ES-I3 (cell line): ENCODE measurements around the gene RACGAP1.

Experiments
- H3K36me3 ChIP-seq: 2 replicates; pipeline ENCODE4 v1.6.1; 2013; ENCODE audit warnings: mild to moderate bottlenecking, low read length, control low read depth, moderate library complexity; ENCODE audit not compliant: insufficient read depth
- H3K4me1 ChIP-seq: 2 replicates; pipeline ENCODE4 v1.6.1; 2013; ENCODE audit warnings: mild to moderate bottlenecking, control low read depth, low read length; ENCODE audit not compliant: insufficient read depth
- H3K9ac ChIP-seq: 2 replicates; pipeline ENCODE4 v1.6.1; 2013; ENCODE audit warnings: low read depth, mild to moderate bottlenecking, low read length, moderate library complexity
- H3K9me3 ChIP-seq: 2 replicates; pipeline ENCODE4 v1.6.1; 2013; ENCODE audit warnings: mild to moderate bottlenecking, low read length, moderate library complexity; ENCODE audit not compliant: control insufficient read depth, insufficient read depth

The RACGAP1 gene

DNA sequence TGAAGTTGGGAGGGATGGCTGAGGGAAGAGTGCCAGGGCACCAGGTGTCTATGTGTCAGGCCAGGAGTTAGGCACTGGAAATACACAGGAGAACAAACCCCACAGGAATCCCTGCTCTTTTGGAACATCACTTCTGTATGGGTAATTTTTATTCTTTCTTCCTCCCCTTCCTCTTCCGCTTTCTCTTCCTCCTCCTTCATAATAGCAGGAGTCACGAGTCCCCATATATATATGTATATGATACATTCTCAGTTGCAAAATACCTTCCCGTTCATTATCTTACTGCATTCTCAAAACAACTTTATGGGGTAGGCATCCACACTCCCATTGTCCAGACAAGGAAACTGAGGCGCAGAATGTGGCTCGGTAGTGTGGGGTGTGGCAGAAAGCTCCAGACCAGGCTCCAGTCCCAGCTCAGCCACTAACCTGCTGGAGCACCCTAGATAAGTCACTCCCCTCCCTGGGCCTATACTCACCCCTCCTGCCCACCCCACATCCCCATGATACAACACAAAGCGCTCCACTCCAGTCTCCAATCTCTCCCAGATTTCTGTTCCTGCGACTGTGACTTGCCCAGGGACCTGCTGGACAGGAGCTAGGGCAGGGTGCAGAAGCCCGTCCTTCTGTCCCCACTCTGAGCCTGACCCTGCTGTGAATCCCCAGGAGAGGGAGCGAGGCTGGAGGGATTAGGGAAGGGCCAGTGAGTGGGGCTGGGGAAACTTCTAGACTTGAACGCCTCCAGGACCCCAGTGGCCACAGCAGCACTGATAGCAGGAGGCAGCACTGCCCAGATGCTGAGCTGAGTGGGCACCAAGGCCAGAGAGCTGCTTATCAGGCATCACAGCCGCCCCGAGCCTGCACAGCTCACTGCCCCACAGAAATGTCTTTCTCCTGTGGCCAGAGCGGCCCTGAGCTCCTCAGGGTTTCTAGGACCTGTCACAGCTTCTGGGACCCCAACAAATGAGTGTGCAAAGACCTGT is 76.1 kb downstream of the RACGAP1 start:
- Histone ChIP-seq H3K9me3 (no peaks in the 10 kb centered on the region), H3K4me1 (peaks cover 11% of the 10 kb centered on the region), H3K9ac (no peak overlapping the region), H3K36me3 (no peaks in the 10 kb centered on the region)

DNA sequence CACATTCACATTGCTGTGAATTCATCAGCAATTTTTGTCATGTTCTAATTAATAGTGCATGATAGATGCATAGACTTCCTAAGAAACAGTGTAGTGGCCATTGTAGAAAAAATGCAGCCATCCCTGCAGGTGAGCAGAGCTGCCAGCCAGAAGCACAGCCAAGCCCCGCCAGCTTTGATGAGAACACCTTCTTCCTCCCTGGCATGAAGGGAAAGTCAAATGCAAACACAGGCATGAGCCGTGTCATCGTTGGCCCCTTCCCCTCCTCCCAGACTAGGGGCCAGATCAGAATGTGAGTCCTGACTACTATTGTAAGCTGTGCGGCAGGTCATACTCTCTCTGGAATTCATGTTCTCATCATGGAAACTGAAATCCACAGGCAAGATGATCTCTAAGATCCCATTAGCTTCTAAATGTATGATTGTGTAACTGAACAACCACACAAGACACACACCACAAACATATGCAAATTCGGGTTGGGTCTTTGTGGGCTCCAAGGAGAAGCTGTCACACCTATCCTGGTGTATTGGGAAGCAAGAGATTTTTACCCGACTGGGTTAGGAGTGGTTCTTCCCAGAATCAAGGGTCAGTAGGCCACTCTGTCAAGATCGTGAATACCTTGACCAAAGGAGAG is 77.6 kb downstream of the RACGAP1 start:
- H3K36me3 ChIP-seq = no peaks in the 10 kb centered on the region
- peaks cover 11% of the 10 kb centered on the region for H3K4me1 ChIP-seq
- no peak overlapping the region for H3K9ac ChIP-seq
- H3K9me3 ChIP-seq = no peaks in the 10 kb centered on the region

DNA sequence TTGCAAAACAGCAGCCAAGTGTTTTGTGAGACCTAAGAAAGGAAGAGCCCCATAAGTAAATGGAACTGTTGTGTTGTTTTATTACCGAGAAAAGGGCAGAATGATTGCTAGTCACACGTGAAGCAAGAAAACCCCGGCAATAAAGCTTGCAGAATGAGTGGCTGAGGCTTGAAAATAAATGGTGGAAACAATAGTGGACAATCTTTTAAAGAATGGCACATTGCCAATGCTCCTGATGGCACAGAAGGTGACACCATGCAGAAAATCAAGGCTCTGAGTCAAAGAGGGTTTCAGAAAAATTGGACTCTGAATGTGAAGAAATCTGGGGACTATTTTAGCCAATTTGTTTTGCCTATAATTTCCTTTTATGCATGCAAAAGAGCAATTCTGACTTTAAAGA is 78.8 kb downstream of the RACGAP1 start:
- H3K9ac ChIP-seq = no peak overlapping the region
- peaks cover 11% of the 10 kb centered on the region for H3K4me1 ChIP-seq
- no peaks in the 10 kb centered on the region for H3K36me3 ChIP-seq
- no peaks in the 10 kb centered on the region for H3K9me3 ChIP-seq

GRCh38 chr12:49946086-49946485 is 79.2 kb downstream of the RACGAP1 start:
- Histone ChIP-seq H3K9me3 (no peaks in the 10 kb centered on the region), H3K4me1 (peaks cover 11% of the 10 kb centered on the region), H3K36me3 (no peaks in the 10 kb centered on the region), H3K9ac (no peak overlapping the region)

GRCh38 chr12:49945394-49946080 is 79.8 kb downstream of the RACGAP1 start:
- Histone ChIP-seq H3K9ac (peak overlapping the region; percentile 38; the same call in 1 of the 2 replicates), H3K4me1 (peaks cover 11% of the 10 kb centered on the region), H3K36me3 (no peaks in the 10 kb centered on the region), H3K9me3 (no peaks in the 10 kb centered on the region)

DNA sequence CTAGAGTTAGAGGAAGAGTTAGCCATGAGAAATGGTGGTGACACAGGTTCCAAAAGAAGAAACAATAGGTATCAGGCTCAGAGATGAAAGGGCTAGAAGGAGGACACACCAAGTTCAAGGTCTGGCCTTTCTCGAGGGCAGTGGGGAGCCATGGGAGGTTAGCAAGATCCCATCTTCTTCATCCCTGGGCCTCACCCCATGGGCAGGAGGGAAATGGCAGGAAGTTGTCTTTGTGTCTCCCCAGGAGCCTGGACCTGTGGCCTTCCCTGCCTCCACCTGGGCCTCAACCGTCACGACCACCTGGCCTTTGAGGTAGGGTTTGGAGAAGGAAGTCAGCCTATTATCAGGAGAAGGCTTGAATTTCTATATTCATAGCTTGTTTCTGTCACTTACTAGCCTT is 80.6 kb downstream of the RACGAP1 start:
- Histone ChIP-seq H3K9me3 (no peaks in the 10 kb centered on the region), H3K4me1 (peaks cover 11% of the 10 kb centered on the region), H3K36me3 (no peaks in the 10 kb centered on the region), H3K9ac (no peak overlapping the region)

- Histone ChIP-seq H3K4me1 (peaks cover 11% of the 10 kb centered on the region), H3K36me3 (no peaks in the 10 kb centered on the region), H3K9me3 (no peaks in the 10 kb centered on the region), H3K9ac (no peak overlapping the region)
Observed at GRCh38 chr12:49944046-49944445, 81.2 kb downstream of the RACGAP1 start.

DNA sequence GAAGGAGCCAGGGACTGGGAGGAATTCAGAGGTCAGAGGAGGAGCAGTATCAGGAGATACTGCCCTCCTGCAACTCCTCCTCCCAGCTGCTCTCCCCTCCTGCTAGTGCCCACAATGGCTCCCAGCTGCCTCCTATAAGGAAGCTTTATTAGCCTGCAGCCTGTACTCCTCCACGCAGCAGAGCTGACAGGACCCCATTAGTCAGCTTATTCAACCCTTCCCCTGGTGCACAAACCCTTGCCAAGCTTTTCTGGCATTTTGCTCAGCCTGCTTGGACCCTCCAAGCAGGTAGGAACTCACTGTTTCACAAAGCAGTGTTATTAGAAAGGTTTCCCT is 81.7 kb downstream of the RACGAP1 start:
- Histone ChIP-seq H3K4me1 (peaks cover 11% of the 10 kb centered on the region), H3K36me3 (no peaks in the 10 kb centered on the region), H3K9me3 (no peaks in the 10 kb centered on the region), H3K9ac (no peak overlapping the region)

- no peak overlapping the region for H3K9ac ChIP-seq
- H3K9me3 ChIP-seq = no peaks in the 10 kb centered on the region
- H3K36me3 ChIP-seq = no peaks in the 10 kb centered on the region
- H3K4me1 ChIP-seq = peaks cover 11% of the 10 kb centered on the region
Observed at GRCh38 chr12:49942921-49943624, 82.2 kb downstream of the RACGAP1 start.

DNA sequence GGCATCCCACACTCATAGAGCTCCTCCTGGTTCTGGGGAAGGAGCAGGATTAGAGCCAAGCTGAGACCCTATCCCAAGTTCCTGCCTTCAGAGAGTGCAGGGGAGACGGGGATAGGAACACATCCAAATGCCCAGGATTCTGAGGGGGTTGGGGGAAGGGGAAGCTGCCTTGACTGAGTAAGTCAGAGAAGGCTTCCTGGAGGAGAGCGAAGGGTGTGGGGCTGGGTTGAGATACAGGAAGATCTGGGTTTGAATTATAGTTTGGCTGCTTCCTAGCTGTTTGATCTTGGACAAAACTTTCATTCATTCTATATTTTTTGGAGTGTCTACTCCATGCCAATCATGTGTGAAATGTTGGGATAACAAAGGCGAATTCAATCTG is 82.8 kb downstream of the RACGAP1 start:
- no peaks in the 10 kb centered on the region for H3K36me3 ChIP-seq
- no peak overlapping the region for H3K9ac ChIP-seq
- H3K9me3 ChIP-seq = no peaks in the 10 kb centered on the region
- peaks cover 11% of the 10 kb centered on the region for H3K4me1 ChIP-seq

DNA sequence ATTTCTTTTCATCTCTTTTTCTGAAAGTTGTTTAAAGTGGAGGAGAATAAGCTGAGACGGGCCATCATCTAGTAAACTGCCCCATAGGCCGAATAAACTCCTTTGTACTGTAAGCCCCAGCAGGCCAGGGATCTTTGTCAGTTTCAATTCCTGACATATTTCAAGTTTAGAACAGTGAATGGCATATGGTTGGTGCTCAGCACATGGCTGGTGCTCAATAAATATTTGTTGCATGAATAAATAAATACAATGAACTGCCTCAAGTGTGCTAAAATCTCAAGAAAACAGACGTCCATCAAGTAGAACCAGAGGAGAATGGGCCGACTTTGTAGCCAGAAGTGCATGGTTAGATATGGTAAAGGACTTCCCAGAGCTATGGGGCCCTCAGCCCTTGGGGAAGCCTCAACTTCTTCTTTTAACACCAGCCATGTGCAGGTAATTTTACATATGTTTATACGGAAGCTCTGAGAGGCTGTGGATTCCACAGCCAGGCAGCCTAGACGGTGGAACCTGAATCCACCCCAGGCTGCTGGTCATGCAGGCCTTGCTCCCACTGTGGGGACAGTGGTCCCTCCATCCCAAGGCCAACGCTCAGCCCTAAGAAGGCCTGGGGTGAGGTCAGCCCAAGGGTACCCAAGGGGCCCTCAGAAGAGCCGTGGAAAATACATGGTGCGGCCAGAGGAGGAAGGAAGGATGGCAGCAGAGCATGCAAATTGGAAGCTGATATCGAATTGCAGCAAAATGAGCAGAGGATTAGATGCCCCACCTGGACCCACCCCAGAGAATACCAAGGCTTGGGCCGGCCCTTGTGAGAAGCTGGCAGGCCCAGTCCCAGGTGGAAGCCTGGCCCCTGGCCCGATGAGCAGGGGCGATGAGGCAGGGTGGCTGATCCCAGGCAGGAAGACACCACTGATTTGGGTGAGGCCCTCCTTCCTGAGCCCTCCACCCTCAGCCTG is 83.5 kb downstream of the RACGAP1 start:
- H3K36me3 ChIP-seq = no peaks in the 10 kb centered on the region
- no peak overlapping the region for H3K9ac ChIP-seq
- H3K9me3 ChIP-seq = no peaks in the 10 kb centered on the region
- H3K4me1 ChIP-seq = peaks cover 11% of the 10 kb centered on the region

- Histone ChIP-seq H3K4me1 (no peaks in the 10 kb centered on the region; the same call in 1 of the 2 replicates), H3K9ac (no peak overlapping the region), H3K36me3 (no peaks in the 10 kb centered on the region), H3K9me3 (no peaks in the 10 kb centered on the region)
Observed at GRCh38 chr12:49939707-49940106, 85.6 kb downstream of the RACGAP1 start.

DNA sequence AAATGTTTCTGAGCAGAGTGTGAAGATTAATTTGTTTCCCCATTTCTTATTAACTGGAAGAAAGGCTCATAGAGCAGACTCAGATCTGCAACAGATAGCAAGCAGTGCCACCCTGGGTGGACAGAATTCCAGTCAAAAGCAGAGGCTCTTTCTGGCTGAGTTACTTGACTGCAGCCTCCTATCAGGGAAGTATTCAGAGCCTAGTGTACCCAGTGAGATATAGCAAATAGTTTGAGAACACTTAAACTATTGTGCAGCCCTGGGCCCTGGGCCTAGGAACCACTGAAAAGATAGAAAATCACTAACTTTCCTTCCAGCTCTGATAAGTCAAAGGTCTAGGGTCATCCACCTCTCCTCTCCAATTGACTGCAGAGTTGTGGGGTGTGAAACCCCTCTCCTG is 86.0 kb downstream of the RACGAP1 start:
- H3K4me1 ChIP-seq = no peaks in the 10 kb centered on the region; the same call in 1 of the 2 replicates
- no peaks in the 10 kb centered on the region for H3K9me3 ChIP-seq
- H3K9ac ChIP-seq = no peak overlapping the region
- no peaks in the 10 kb centered on the region for H3K36me3 ChIP-seq
